HEK293T (cell line): ENCODE measurements around the gene EPB41L3.

ENCODE experiments used
- BHLHE40 ChIP-seq: fragments of 450-650 bp; IDR thresholded peaks from 2 replicates; pipeline ENCODE4 v1.6.1; 2016; ENCODE audit warnings: mild to moderate bottlenecking, moderate library complexity, borderline replicate concordance
- CTBP1 ChIP-seq: fragments of 450-650 bp; IDR thresholded peaks from 2 replicates; pipeline ENCODE4 v1.6.1; 2016; ENCODE audit warnings: borderline replicate concordance
- FOXA1 ChIP-seq: fragments of 450-650 bp; IDR thresholded peaks from 2 replicates; pipeline ENCODE4 v1.6.1; 2016; ENCODE audit warnings: mild to moderate bottlenecking
- FOXK2 ChIP-seq: fragments of 450-650 bp; IDR thresholded peaks from 2 replicates; pipeline ENCODE4 v1.6.1; 2016; ENCODE audit warnings: mild to moderate bottlenecking
- FOXM1 ChIP-seq: fragments of 450-650 bp; IDR thresholded peaks from 2 replicates; pipeline ENCODE4 v1.6.1; 2017; ENCODE audit warnings: mild to moderate bottlenecking, borderline replicate concordance
- L3MBTL2 ChIP-seq: fragments of 450-650 bp; conservative IDR thresholded peaks from 2 replicates; pipeline ENCODE4 v1.6.1; 2016; ENCODE audit warnings: mild to moderate bottlenecking
- NFRKB ChIP-seq: fragments of 450-650 bp; IDR thresholded peaks from 2 replicates; pipeline ENCODE4 v1.6.1; 2016; ENCODE audit warnings: mild to moderate bottlenecking, moderate library complexity
- SP1 ChIP-seq: fragments of 450-650 bp; IDR thresholded peaks from 2 replicates; pipeline ENCODE4 v1.6.1; 2017
- SUZ12 ChIP-seq: fragments of 450-650 bp; IDR thresholded peaks from 2 replicates; pipeline ENCODE4 v1.6.1; 2016; ENCODE audit warnings: mild to moderate bottlenecking
- TARDBP ChIP-seq: fragments of 450-650 bp; IDR thresholded peaks from 2 replicates; pipeline ENCODE4 v1.6.1; 2016

DNA sequence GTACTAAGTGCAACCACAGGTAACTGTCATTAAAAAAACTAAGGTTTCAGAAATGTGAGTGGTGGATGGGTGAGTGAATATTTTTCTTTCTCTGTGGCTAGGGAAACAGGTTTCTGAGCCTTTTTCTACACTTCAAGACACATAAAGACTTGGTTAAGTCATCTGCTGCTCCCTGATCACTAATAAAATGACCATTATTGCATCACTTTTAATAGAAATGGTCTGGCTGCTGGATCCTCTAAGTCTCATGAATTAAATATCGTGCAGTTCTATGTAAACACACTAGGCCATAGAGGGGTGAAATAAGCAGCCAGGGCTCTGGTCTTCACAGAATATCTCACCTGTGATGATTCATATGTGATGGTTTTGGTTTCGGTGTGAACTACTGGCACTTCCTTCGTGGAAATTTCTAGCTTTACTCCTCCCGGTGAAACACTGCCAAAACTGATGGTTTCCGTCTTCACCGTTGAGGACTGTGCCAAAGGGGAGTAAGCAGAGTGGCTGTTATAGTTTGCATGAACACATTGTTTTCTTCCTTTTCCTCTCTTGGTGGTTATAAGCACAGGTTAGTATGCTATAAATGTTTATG, 147.8 kb downstream of the EPB41L3 start:
- TF ChIP-seq FOXA1 (no peak), SP1 (no peak), BHLHE40 (no peak), CTBP1 (no peak), L3MBTL2 (no peak), TARDBP (no peak), FOXK2 (no peak), FOXM1 (no peak), SUZ12 (no peak), NFRKB (no peak)
